Amniotic epithelial cell (primary cell): ENCODE measurements around the gene SLCO1B3.
A peak's percentile ranks its signal among the peaks of the same experiment; 100 is the strongest.

Experiments used
- DNase-seq: peaks from one replicate; pipeline ENCODE4 v3.0.0-alpha.2; 2010; ENCODE audit warnings: low read depth

The SLCO1B3 gene

DNA sequence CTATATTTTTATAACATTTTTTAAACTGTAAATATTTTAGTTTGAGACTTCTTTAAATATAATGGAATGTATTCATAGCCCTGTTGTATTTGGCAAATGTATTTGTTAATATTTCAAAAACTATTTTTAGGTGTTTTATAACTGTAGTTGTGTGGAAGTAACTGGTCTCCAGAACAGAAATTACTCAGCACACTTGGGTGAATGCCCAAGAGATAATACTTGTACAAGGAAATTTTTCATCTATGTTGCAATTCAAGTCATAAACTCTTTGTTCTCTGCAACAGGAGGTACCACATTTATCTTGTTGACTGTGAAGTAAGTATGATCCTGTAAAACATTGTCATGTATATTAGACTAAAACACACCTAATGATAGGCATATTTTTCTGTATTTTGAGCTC is 72.8 kb downstream of the SLCO1B3 start:
- DNase-seq: peak; percentile 7

GRCh38 chr12:20885116-20885515 is 74.6 kb downstream of the SLCO1B3 start:
- no peak for DNase-seq

DNA sequence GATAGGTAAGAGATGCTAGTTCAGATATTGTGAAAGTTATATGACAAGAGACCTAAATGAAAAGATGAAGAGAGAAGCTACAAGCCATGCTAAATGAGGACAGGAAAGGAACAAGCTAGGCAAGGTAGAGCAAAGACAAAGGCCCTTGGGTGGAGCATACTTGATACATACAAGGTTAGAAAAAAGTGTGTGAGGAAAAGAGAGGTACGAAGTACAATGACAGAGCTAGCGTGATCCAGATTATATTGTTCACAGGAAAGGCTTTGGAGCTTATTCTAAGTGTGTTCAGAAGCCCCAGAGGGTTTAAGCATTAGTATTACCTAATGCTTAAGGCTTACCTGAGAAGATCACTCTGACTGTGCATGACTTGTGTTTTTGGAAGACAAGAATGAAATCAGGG is 75.0 kb downstream of the SLCO1B3 start:
- DNase-seq: no peak

GRCh38 chr12:20917269-20917668 is 106.8 kb downstream of the SLCO1B3 start:
- DNase-seq: no peak

- no peak for DNase-seq
These were observed 107.3 kb downstream of the SLCO1B3 start for GRCh38 chr12:20917819-20918218.

GRCh38 chr12:20931894-20932293 is 121.4 kb downstream of the SLCO1B3 start:
- no peak for DNase-seq

- DNase-seq: no peak
These were observed 136.2 kb downstream of the SLCO1B3 start for GRCh38 chr12:20946732-20947131.

GRCh38 chr12:20950248-20950647 is 139.7 kb downstream of the SLCO1B3 start:
- peak; percentile 0 for DNase-seq

GRCh38 chr12:20963303-20963702 is 152.8 kb downstream of the SLCO1B3 start:
- no peak for DNase-seq

- no peak for DNase-seq
These were observed 153.3 kb downstream of the SLCO1B3 start for GRCh38 chr12:20963762-20964161.
